SKM-1 (cell line): ENCODE measurements around the gene PC.
"Not testable (repeated sequence)": the region's sequence is repeated elsewhere in the genome, so short reads cannot be mapped to it uniquely, and the experiment has no call there.

Experiments used
- DNase-seq: peaks from one replicate; lab custom pipeline; 2025; ENCODE audit not compliant: unreplicated experiment; lab: John Stamatoyannopoulos, UW

Gene PC

DNA sequence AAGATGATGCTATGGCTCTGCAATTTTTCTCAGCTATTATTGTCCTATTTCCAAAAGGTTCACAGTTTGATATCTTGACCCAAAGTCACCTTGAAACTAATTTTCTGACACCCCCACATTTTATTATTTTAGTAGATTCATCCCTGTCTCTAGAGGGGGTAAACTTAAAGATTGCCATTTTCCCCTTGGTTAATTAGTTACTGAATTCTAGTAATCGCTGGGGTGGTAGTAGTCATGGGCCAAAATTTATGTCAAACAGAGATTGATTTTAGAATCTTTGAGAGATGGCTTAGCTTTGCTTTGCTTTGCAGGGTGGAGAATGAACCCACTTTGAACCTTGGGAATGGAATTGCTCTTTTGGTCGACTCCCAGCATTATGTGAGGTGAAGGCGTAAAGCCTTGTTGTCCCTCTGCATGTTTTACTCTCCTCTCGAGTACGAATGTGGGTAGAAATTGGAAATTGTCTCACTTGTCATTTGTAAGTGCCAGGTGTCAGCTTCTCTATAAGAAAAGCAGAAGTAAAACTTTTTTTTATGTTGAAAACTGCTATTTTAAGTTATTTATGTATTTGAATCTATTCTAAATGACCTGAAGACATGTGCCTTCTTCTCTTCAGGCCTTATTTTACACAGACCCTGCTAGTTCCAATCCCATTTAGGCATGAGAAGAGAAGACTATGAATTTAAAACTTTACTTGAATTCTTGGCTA, 157.3 kb downstream of the PC start:
- DNase-seq: no peak

DNA sequence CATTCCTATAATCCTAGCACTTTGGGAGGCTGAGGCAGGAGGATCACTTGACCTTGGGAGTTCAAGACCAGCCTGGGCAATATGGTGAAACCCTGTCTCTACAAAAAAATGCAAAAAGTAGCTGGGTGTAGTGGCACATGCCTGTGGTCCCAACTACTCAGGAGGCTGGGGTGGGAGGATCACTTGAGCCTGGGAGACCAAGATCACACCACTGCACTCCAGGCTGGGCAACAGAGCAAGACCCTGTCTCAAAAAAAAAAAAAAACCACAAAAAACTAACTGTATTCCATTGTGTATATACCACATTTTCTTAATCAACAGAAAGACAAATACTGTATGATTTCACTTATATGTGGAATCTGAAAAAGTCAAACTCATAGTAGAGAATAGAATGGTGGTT, 158.4 kb downstream of the PC start:
- not testable (repeated sequence) for DNase-seq
